GM12801 (cell line): ENCODE measurements around the gene MRPS12.

Experiments used
- TF ChIP-seq, protein P1 (sequence below): IDR thresholded peaks from one replicate; pipeline ENCODE4 v1.5.1; 2011; ENCODE audit warnings: control low read depth; ENCODE audit not compliant: insufficient read length; ENCODE audit errors: extremely low read depth

MRPS12 gene

DNA sequence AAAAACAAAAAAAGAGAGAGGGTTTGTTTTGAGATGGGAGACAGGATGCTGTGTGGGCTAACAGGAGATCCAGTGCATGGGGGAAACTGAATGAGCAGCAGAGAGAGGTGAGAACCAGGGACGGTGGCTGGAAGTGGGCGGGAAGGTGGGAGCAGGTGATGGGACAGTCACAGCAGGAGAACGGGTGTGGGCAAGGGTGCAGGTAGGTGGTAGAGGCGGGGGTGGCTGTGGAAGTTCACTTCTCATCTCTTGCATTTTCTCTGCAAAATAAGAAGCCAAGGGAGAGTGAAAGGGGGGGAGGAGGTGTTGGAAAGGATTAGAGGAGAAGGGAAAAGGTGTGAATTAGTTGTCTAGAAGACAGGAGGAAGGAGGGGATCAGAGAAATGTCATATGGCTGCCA, 22.9 kb downstream of the MRPS12 start:
- TF ChIP-seq, protein P1, sequence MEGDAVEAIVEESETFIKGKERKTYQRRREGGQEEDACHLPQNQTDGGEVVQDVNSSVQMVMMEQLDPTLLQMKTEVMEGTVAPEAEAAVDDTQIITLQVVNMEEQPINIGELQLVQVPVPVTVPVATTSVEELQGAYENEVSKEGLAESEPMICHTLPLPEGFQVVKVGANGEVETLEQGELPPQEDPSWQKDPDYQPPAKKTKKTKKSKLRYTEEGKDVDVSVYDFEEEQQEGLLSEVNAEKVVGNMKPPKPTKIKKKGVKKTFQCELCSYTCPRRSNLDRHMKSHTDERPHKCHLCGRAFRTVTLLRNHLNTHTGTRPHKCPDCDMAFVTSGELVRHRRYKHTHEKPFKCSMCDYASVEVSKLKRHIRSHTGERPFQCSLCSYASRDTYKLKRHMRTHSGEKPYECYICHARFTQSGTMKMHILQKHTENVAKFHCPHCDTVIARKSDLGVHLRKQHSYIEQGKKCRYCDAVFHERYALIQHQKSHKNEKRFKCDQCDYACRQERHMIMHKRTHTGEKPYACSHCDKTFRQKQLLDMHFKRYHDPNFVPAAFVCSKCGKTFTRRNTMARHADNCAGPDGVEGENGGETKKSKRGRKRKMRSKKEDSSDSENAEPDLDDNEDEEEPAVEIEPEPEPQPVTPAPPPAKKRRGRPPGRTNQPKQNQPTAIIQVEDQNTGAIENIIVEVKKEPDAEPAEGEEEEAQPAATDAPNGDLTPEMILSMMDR: no peak

DNA sequence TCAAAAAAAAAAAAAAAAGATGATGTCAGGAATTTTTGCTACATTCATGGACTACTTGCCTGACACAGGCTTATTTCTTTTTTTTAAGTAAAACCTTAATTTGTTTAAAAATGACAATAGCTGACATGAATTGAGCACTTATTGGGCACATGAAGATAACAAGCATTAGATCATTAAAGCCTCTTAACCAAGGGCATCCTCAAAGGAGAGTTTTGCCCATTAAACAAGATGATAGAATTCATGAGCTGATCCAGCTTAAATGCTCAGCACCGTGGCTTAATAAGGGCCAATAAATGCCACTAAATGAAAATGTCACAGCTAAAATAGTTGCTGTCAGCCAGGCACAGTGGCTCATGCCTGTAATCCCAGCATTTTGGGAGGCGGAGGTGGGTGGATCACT, 25.5 kb downstream of the MRPS12 start:
- TF ChIP-seq, protein P1: no peak

DNA sequence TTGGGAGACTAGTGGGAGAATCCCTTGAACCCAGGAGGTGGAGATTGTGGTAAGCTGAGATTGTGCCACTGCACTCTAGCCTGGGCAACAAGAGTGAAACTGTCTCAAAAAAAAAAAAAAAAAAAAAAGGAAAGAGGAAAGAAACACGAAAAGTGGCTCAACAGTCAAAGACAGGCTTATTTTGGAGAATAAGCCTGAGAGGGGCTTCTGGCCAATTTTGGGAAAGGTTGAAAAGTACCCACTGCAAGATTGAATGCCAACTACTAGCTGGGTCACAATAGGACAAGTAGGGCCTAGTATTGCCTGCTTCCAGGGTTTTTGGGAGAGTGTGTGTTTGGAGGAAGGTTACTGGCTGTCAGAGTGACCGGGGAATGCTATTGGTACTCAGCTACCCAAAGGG, 27.6 kb downstream of the MRPS12 start:
- TF ChIP-seq, protein P1: no peak

DNA sequence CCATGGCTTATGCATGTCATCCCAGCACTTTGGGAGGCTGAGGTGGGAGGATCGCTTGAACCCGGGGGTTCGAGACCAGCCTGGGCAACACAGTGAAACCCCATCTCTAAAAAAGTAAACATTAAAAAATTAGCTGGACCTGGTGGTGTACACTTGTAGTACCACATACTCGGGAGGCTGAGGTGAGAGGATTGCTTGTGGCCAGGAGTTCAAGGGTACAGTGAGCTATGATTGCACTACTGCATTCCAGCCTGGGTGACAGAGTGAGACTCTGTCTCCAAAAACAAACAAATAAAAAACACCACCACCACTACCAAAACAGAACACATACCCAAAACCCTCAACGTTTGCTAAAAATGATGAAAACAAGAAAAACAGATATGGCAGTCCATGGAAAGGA, 28.9 kb downstream of the MRPS12 start:
- TF ChIP-seq, protein P1: no peak

DNA sequence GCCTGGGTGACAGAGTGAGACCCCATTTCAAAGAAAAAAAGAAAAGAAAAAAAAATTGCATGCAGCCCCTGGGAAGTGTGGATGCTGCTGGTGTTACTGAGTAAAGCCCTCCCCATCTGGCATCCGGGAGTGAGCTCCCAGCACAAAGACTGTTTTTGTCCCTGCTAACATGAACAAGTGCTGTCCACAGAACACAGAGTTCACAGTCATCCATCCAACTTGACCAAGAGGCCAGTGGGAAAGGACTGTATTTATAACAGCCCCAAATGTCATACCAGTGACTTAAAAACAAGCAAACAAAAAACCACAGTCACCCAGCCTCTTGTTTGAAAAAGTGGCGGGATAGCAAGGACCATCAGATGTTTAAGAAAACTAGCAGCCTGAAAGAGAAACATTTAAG, 34.0 kb downstream of the MRPS12 start:
- TF ChIP-seq, protein P1: no peak

DNA sequence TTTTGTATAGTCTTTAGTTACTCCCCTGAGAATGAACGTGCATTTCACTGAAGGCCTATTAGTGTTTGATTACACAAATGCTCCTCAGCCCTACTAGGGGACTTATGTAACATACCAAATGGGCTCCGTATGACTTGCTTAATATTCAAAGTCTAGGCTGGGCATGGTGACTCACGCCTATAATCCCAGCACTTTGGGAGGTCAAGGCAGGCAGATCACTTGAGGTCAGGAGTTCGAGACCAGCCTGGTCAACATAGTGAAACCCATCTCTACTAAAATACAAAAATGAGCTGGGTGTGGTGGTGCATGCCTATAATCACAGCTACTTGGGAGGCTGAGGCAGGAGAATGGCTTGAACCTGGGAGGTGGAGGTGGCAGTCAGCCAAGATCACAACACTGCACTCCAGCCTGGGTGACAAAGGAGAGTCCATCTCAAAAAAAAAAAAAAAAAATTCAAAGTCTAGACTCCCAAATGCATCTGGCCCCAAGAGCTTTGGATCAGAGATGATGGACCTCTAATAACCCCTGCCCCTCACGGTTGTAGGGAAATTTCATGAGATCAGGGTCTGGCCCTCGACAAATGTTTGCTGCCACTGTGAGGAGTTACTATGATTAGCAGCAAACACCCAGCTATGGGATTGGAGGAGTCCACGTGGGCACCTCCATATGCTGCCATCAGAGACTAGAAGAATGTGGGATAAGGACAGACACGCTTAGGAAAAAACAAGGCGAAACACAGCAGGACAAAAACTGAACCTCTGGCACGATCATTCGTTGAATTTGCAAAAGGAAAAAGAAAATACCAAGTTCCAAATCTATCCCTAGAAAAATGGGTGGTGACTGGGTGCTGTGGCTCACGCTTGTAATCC, 40.2 kb downstream of the MRPS12 start:
- TF ChIP-seq, protein P1: no peak

DNA sequence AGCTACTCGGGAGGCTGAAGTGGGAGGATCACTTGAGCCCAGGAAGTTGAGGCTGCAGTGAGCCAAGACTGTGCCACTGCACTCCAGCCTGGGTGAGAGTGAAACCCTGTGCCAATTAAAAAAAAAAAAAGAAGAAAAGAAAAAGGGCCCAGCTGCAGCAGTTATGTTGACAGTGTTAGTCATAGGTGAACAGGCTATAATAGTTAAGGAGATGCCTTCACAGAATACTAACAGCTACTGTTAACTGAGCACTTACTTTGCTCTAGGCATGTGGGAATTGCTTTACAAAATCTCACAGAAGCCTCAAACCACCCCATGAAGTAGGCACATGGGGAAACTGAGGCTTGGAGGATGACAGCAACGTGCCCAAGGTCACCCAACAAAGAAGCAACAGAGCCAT, 40.9 kb downstream of the MRPS12 start:
- TF ChIP-seq, protein P1: no peak
